ENCODE measurements around the gene MBTPS1.

DNA sequence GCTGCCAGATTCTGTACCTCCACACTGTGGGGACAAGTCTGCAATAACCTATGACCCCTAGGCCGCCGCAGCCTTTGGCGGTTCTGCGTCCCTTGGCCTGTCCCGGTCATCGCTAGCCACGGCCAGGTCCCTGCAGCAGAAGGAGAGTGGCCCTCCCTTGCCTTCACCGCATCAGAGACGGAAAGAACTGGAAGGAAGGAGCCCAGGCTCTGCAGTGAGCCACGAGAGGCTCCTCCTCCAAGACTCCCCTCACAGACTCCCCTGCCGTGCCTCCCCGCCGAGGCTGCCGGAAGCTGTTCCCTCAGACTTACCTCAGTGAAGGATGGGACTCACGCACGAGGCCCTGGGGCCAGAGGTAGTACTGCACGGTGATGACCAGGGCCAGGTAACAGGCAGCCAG is 85.2 kb downstream of the MBTPS1 start:
- TF ChIP-seq, protein P1, sequence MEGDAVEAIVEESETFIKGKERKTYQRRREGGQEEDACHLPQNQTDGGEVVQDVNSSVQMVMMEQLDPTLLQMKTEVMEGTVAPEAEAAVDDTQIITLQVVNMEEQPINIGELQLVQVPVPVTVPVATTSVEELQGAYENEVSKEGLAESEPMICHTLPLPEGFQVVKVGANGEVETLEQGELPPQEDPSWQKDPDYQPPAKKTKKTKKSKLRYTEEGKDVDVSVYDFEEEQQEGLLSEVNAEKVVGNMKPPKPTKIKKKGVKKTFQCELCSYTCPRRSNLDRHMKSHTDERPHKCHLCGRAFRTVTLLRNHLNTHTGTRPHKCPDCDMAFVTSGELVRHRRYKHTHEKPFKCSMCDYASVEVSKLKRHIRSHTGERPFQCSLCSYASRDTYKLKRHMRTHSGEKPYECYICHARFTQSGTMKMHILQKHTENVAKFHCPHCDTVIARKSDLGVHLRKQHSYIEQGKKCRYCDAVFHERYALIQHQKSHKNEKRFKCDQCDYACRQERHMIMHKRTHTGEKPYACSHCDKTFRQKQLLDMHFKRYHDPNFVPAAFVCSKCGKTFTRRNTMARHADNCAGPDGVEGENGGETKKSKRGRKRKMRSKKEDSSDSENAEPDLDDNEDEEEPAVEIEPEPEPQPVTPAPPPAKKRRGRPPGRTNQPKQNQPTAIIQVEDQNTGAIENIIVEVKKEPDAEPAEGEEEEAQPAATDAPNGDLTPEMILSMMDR (IDR thresholded peaks at IDR 0.05; ENCODE audit: low read length), result no peak
- TF ChIP-seq EZH2 (IDR thresholded peaks at IDR 0.05; ENCODE audit: borderline replicate concordance, low read length), result no peak

Measured in OCI-LY1 (cell line).